ENCODE results near the gene SV2A.
A peak's percentile ranks its signal among the peaks of the same experiment; 100 is the strongest.
"Not testable (repeated sequence)": the region's sequence is repeated elsewhere in the genome, so short reads cannot be mapped to it uniquely, and the experiment has no call there.

SV2A gene

DNA sequence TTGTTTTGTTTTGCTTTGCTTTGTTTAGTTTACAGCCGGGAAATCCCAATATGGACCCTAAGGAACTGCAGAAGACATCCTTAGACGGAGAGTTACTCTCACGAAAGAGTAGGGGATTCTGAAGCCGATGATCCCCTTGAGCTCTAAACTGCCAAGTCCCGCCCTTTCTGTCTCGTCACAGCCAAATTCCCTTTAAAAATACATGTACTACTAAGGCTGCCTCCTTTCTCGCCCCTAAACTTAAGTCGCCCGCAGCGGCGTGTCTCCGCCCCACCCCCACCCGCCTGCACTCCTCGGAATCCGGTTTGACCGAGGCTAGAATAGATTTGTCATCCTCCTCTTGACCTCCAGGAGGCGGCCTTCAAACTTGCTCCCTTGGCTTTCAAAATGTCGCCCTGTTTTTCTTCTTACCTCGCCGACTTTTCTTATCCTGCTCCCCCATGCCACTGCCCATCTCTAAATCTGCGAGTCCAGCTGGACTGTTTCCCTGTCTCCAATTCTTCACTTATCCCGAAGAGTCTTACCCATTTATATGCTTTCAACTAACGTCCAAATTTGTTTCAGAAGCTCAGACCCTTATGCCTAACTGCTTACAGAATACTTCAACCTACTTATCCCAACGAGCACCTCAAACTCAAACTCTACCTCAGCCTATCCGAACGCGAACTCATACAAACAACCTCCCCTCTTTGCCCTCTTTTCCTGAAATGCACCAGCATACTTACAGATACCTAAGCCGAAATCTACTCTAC is 29.2 kb downstream of the SV2A start:
- Histone ChIP-seq H3K4me1 (ENCODE audit: control insufficient read depth in 1 of 2, insufficient read depth in 1 of 2, low read depth in 1 of 2, low read length in 1 of 2) (peaks cover 28 to 39% of the 10 kb centered on the region in 2 experiments), H3K27me3 (no peaks in the 10 kb centered on the region), H3K27ac (peak overlapping the region; percentile 99), H3K9me3 (peaks cover 16% of the 10 kb centered on the region), H3K36me3 (peaks cover 3% of the 10 kb centered on the region), H3K4me3 (ENCODE audit: low read depth in 1 of 2, low read length in 1 of 2) (peak overlapping the region; percentile 71 to 93)
- TF ChIP-seq, protein P1, sequence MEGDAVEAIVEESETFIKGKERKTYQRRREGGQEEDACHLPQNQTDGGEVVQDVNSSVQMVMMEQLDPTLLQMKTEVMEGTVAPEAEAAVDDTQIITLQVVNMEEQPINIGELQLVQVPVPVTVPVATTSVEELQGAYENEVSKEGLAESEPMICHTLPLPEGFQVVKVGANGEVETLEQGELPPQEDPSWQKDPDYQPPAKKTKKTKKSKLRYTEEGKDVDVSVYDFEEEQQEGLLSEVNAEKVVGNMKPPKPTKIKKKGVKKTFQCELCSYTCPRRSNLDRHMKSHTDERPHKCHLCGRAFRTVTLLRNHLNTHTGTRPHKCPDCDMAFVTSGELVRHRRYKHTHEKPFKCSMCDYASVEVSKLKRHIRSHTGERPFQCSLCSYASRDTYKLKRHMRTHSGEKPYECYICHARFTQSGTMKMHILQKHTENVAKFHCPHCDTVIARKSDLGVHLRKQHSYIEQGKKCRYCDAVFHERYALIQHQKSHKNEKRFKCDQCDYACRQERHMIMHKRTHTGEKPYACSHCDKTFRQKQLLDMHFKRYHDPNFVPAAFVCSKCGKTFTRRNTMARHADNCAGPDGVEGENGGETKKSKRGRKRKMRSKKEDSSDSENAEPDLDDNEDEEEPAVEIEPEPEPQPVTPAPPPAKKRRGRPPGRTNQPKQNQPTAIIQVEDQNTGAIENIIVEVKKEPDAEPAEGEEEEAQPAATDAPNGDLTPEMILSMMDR (IDR thresholded peaks at IDR 0.05): no peak

DNA sequence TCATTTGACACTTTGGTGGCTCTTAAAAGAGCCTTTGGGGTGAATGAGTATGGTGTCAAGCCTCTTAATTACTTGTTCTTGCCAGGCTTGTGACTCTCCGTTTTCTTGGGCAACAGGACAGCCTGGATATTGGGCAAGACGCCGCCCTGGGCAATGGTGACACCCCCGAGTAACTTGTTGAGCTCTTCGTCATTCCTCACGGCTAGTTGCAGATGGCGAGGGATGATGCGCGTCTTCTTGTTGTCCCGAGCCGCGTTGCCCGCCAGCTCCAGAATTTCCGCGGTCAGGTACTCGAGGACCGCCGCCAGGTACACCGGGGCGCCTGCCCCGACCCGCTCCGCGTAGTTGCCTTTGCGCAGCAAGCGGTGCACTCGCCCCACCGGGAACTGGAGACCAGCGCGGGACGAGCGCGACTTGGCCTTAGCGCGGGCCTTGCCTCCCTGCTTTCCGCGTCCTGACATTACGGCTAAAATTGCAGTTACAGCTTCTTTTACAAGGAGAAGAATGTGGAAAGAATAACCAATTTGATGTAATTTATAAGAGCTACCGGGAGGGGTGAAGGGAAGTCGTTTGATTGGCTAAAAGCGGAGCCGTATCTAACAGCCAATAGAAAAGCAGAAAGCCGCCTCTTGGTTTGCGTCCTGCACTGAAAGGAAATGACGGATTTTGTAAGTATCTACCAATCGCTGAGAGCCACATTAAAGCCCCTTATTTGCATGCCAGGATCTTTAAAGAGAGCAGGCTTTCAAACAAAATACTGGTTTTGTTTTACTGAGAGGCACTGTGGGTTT is 30.0 kb downstream of the SV2A start:
- H3K4me1 ChIP-seq (ENCODE audit: control insufficient read depth in 1 of 2, insufficient read depth in 1 of 2, low read depth in 1 of 2, low read length in 1 of 2): peaks cover 30 to 46% of the 10 kb centered on the region in 2 experiments
- peak overlapping the region; percentile 99 for H3K27ac ChIP-seq
- H3K27me3 ChIP-seq: no peaks in the 10 kb centered on the region
- H3K9me3 ChIP-seq: peaks cover 16% of the 10 kb centered on the region
- TF ChIP-seq, protein P1 (IDR thresholded peaks at IDR 0.05): peak; percentile 43
- peaks cover 3% of the 10 kb centered on the region for H3K36me3 ChIP-seq
- peak overlapping the region; percentile 71 to 93 for H3K4me3 ChIP-seq (ENCODE audit: low read depth in 1 of 2, low read length in 1 of 2)

DNA sequence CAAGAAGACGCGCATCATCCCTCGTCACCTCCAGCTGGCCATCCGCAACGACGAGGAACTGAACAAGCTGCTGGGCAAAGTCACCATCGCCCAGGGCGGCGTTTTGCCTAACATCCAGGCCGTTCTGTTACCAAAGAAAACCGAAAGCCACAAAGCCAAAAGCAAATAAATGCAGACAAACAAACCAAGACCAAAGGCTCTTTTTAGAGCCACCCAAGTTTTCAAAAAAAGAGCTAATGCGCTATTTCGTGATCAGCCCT is 30.5 kb downstream of the SV2A start:
- peak overlapping the region; percentile 71 to 93 for H3K4me3 ChIP-seq (ENCODE audit: low read depth in 1 of 2, low read length in 1 of 2)
- peaks cover 16% of the 10 kb centered on the region for H3K9me3 ChIP-seq
- peaks cover 33 to 52% of the 10 kb centered on the region in 2 experiments for H3K4me1 ChIP-seq (ENCODE audit: control insufficient read depth in 1 of 2, insufficient read depth in 1 of 2, low read depth in 1 of 2, low read length in 1 of 2)
- H3K27ac ChIP-seq: peak overlapping the region; percentile 99
- not testable (repeated sequence) for H3K27me3 ChIP-seq, H3K36me3 ChIP-seq

DNA sequence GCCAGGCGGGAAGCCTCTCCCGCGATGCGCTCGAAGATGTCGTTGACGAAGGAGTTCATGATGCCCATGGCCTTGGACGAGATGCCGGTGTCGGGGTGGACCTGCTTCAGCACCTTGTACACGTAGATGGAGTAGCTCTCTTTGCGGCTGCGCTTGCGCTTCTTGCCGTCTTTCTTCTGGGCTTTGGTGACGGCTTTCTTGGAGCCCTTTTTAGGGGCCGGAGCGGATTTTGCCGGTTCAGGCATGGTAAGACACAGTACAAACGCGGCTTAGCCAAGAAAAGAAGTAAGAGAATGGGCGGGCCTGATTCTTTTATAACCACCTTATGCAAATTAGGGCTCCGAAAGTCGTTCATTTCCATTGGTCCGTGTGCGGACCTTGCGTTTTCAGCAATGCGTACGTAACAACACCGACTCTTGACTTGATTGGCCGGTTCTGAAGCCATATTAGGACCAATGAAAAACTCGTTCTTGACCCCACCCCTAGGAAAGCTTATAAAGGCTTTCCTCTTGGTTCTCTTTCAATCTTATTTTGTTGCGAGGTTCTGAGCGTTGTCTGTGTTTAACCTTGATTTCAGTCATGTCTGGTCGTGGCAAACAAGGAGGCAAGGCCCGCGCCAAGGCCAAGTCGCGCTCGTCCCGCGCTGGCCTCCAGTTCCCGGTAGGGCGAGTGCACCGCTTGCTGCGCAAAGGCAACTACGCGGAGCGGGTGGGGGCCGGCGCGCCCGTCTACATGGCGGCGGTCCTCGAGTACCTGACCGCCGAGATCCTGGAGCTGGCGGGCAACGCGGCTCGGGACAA is 31.0 kb downstream of the SV2A start:
- Histone ChIP-seq H3K27me3 (no peaks in the 10 kb centered on the region), H3K9me3 (peaks cover 16% of the 10 kb centered on the region), H3K36me3 (peaks cover 3% of the 10 kb centered on the region), H3K4me3 (ENCODE audit: low read depth in 1 of 2, low read length in 1 of 2) (peak overlapping the region; percentile 71 to 93), H3K4me1 (ENCODE audit: control insufficient read depth in 1 of 2, insufficient read depth in 1 of 2, low read depth in 1 of 2, low read length in 1 of 2) (peaks cover 36 to 57% of the 10 kb centered on the region in 2 experiments), H3K27ac (peak overlapping the region; percentile 99)
- TF ChIP-seq, protein P1 (IDR thresholded peaks at IDR 0.05): no peak

DNA sequence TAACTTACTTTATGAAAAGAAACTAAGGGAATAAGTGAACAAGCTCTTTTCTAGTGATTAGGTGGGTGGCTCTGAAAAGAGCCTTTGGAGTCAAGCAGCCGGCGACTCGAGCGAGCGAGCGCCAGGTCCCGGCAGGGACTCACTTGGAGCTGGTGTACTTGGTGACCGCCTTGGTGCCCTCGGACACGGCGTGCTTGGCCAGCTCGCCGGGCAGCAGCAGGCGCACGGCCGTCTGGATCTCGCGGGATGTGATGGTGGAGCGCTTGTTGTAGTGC is 31.6 kb downstream of the SV2A start:
- Histone ChIP-seq H3K27ac (peak overlapping the region; percentile 99), H3K4me3 (ENCODE audit: low read depth in 1 of 2, low read length in 1 of 2) (peak overlapping the region; percentile 71 to 93), H3K9me3 (peaks cover 16% of the 10 kb centered on the region), H3K4me1 (ENCODE audit: control insufficient read depth in 1 of 2, insufficient read depth in 1 of 2, low read depth in 1 of 2, low read length in 1 of 2) (peaks cover 36 to 57% of the 10 kb centered on the region in 2 experiments)
- not testable (repeated sequence) for H3K36me3 ChIP-seq, H3K27me3 ChIP-seq

DNA sequence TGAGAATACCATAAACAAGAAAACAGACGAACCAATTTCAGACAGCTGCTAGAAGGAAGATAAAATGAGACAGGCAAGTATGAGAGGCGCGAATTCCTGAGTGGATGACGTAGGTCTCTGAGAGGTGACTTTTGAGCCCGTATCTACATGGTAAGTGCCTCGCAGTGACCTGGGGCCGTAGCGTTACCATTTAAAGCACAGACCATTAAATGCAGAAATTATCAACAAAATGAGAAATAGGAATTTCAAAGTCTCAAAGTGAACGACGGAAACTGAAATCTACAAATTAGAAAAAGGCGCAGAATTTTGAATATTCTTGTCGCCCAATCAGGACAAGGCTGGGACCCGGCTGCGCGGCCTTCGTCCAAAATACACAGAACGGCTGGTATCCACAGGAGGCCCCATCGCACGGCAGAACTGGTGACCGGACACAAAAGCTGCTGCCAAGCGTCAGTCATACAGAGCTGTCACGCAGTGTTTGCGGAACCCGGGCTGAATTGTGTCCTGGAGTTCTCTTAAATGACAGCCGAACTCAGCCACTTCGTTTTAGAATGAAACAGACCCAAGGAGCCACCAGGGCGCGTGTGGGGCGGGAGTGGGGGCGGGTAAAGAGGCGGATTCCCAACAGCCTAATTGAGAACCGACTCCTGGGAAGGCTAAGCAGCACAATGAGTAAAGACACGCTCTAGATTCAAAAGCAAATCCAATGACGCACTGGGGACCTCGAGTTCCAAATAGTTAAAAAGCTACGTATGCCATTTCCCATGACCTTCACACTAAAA is 32.1 kb downstream of the SV2A start:
- Histone ChIP-seq H3K4me1 (ENCODE audit: control insufficient read depth in 1 of 2, insufficient read depth in 1 of 2, low read depth in 1 of 2, low read length in 1 of 2) (peaks cover 36 to 57% of the 10 kb centered on the region in 2 experiments), H3K36me3 (peaks cover 6% of the 10 kb centered on the region), H3K9me3 (peaks cover 16% of the 10 kb centered on the region), H3K27ac (peak overlapping the region; percentile 99), H3K27me3 (no peaks in the 10 kb centered on the region), H3K4me3 (ENCODE audit: low read depth in 1 of 2, low read length in 1 of 2) (peak overlapping the region; percentile 71 to 93)
- TF ChIP-seq, protein P1 (IDR thresholded peaks at IDR 0.05): peak; percentile 7

Measured in neutrophil (primary cell).